ENCODE results near the gene KCNS3.

Gene KCNS3

GRCh38 chr2:17901246-17901645 is 22.8 kb downstream of the KCNS3 start:
- no peaks in the 10 kb centered on the region for H3K9me3 Mint-ChIP-seq
- ATAC-seq: no peak
- no peaks in the 10 kb centered on the region for H3K4me1 Mint-ChIP-seq
- DNase-seq: no peak
- peaks cover 13% of the 10 kb centered on the region for H3K27me3 Mint-ChIP-seq
- no peak overlapping the region for H3K27ac Mint-ChIP-seq
- no peaks in the 10 kb centered on the region for H3K36me3 Mint-ChIP-seq (ENCODE audit: low read depth)
- H3K4me3 Mint-ChIP-seq: no peak overlapping the region

GRCh38 chr2:17910980-17911379 is 32.5 kb downstream of the KCNS3 start:
- ATAC-seq: no peak
- peaks cover 3% of the 10 kb centered on the region for H3K27me3 Mint-ChIP-seq
- no peaks in the 10 kb centered on the region for H3K4me1 Mint-ChIP-seq
- H3K9me3 Mint-ChIP-seq: no peaks in the 10 kb centered on the region
- no peak for DNase-seq
- no peak overlapping the region for H3K4me3 Mint-ChIP-seq
- no peak overlapping the region for H3K27ac Mint-ChIP-seq
- no peaks in the 10 kb centered on the region for H3K36me3 Mint-ChIP-seq (ENCODE audit: low read depth)

- Mint-ChIP-seq H3K9me3 (no peaks in the 10 kb centered on the region), H3K36me3 (ENCODE audit: low read depth) (no peaks in the 10 kb centered on the region), H3K27me3 (peaks cover 3% of the 10 kb centered on the region), H3K27ac (no peak overlapping the region), H3K4me3 (no peak overlapping the region), H3K4me1 (no peaks in the 10 kb centered on the region)
- ATAC-seq (no peak), DNase-seq (no peak)
Observed at GRCh38 chr2:17911491-17912260, 33.2 kb downstream of the KCNS3 start.

- no peak for DNase-seq
- ATAC-seq: no peak
- H3K27ac Mint-ChIP-seq: no peak overlapping the region
- no peaks in the 10 kb centered on the region for H3K9me3 Mint-ChIP-seq
- H3K27me3 Mint-ChIP-seq: peaks cover 3% of the 10 kb centered on the region
- no peak overlapping the region for H3K4me3 Mint-ChIP-seq
- H3K36me3 Mint-ChIP-seq (ENCODE audit: low read depth): no peaks in the 10 kb centered on the region
- no peaks in the 10 kb centered on the region for H3K4me1 Mint-ChIP-seq
Observed at GRCh38 chr2:17912266-17912691, 33.8 kb downstream of the KCNS3 start.

GRCh38 chr2:17915099-17915498 is 36.6 kb downstream of the KCNS3 start:
- Mint-ChIP-seq H3K27ac (no peak overlapping the region), H3K9me3 (no peaks in the 10 kb centered on the region), H3K36me3 (ENCODE audit: low read depth) (no peaks in the 10 kb centered on the region), H3K27me3 (peaks cover 3% of the 10 kb centered on the region), H3K4me3 (no peak overlapping the region), H3K4me1 (no peaks in the 10 kb centered on the region)
- DNase-seq: no peak
- ATAC-seq: no peak

- H3K4me1 Mint-ChIP-seq: no peaks in the 10 kb centered on the region
Observed at GRCh38 chr2:17915811-17916518, 37.5 kb downstream of the KCNS3 start.

DNA sequence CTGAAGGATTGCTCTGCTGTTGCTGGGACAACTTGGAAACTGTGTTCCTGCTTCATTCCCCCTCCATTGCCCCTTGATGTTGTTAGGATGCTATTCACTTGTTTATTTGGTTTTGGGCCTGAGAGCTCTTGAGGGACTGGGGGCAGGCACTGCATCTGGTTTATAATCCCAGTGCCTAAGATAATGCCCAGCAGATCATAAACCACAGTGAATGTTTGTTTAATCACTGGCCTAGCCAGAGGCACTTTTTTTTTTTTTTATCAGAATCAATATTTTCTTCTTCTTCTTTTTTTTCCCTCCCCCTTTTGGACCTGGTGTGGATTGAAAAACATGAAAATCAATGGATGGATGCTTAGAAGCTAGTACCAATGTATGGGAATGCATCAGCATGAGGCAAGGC is 38.1 kb downstream of the KCNS3 start:
- Mint-ChIP-seq H3K9me3 (no peaks in the 10 kb centered on the region), H3K36me3 (ENCODE audit: low read depth) (no peaks in the 10 kb centered on the region), H3K27me3 (no peaks in the 10 kb centered on the region), H3K4me3 (no peak overlapping the region), H3K27ac (no peak overlapping the region), H3K4me1 (no peaks in the 10 kb centered on the region)
- ATAC-seq (no peak), DNase-seq (no peak)

More at GRCh38 chr2:17915811-17916518, 37.5 kb downstream of the KCNS3 start:
- H3K27ac Mint-ChIP-seq: no peak overlapping the region
- no peak overlapping the region for H3K4me3 Mint-ChIP-seq
- no peak for ATAC-seq
- no peaks in the 10 kb centered on the region for H3K9me3 Mint-ChIP-seq
- no peak for DNase-seq
- H3K36me3 Mint-ChIP-seq (ENCODE audit: low read depth): no peaks in the 10 kb centered on the region
- peaks cover 1% of the 10 kb centered on the region for H3K27me3 Mint-ChIP-seq

DNA sequence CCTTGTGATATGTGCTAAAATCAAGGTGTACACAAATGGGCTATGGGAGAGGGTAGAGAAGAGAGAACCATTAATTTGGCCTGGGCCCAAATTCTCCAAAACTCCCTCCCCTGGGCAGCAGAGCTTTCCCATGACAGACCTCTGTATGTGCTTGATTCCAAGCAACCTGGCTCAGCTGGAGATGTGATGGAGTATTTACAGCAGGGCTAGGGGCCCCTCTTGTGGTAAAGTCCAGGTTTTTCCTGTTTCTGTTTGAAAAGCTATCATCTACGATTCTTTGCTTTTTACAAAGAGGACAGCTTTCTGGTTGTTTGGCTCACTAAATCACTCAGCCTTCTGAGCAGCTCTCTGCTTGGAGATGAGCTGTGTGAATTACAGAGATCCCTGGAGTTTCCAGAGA is 40.3 kb downstream of the KCNS3 start:
- no peak overlapping the region for H3K4me3 Mint-ChIP-seq
- no peaks in the 10 kb centered on the region for H3K9me3 Mint-ChIP-seq
- no peak for ATAC-seq
- no peaks in the 10 kb centered on the region for H3K27me3 Mint-ChIP-seq
- no peaks in the 10 kb centered on the region for H3K4me1 Mint-ChIP-seq
- DNase-seq: no peak
- H3K36me3 Mint-ChIP-seq (ENCODE audit: low read depth): no peaks in the 10 kb centered on the region
- H3K27ac Mint-ChIP-seq: no peak overlapping the region

DNA sequence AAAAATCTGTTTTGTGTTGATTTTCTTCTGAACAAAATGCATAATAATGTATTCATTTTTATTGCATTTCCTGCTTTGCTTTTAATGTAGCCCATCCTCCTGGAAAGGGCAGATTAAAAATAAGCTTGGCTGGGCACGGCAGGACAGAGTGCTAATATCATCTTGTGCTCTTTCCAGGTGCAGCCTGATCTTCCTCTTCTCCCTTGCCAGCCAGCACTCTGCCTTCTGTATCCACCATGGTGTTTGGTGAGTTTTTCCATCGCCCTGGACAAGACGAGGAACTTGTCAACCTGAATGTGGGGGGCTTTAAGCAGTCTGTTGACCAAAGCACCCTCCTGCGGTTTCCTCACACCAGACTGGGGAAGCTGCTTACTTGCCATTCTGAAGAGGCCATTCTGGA is 52.3 kb downstream of the KCNS3 start:
- H3K9me3 Mint-ChIP-seq: peaks cover 4% of the 10 kb centered on the region

GRCh38 chr2:17933256-17933655 is 54.8 kb downstream of the KCNS3 start:
- Mint-ChIP-seq H3K9me3 (no peaks in the 10 kb centered on the region), H3K36me3 (ENCODE audit: low read depth) (no peaks in the 10 kb centered on the region), H3K27me3 (peaks cover 6% of the 10 kb centered on the region), H3K4me1 (no peaks in the 10 kb centered on the region), H3K27ac (no peak overlapping the region), H3K4me3 (no peak overlapping the region)
- ATAC-seq (no peak), DNase-seq (no peak)

More for the DNA sequence above, 52.3 kb downstream of the KCNS3 start:
- Mint-ChIP-seq H3K4me1 (no peaks in the 10 kb centered on the region), H3K27ac (no peak overlapping the region), H3K4me3 (no peak overlapping the region), H3K36me3 (ENCODE audit: low read depth) (no peaks in the 10 kb centered on the region), H3K27me3 (peaks cover 4% of the 10 kb centered on the region)
- ATAC-seq (no peak), DNase-seq (no peak)

GRCh38 chr2:17934721-17935120 is 56.3 kb downstream of the KCNS3 start:
- peaks cover 7% of the 10 kb centered on the region for H3K9me3 Mint-ChIP-seq
- no peaks in the 10 kb centered on the region for H3K36me3 Mint-ChIP-seq (ENCODE audit: low read depth)
- H3K27me3 Mint-ChIP-seq: peaks cover 6% of the 10 kb centered on the region
- no peak overlapping the region for H3K27ac Mint-ChIP-seq
- H3K4me1 Mint-ChIP-seq: no peaks in the 10 kb centered on the region
- no peak for ATAC-seq
- DNase-seq: no peak
- H3K4me3 Mint-ChIP-seq: no peak overlapping the region

GRCh38 chr2:17935242-17935885 is 56.9 kb downstream of the KCNS3 start:
- H3K9me3 Mint-ChIP-seq: peaks cover 7% of the 10 kb centered on the region
- ATAC-seq (no peak), DNase-seq (no peak)
- no peak overlapping the region for H3K4me3 Mint-ChIP-seq
- peaks cover 6% of the 10 kb centered on the region for H3K27me3 Mint-ChIP-seq
- H3K4me1 Mint-ChIP-seq: no peaks in the 10 kb centered on the region
- H3K36me3 Mint-ChIP-seq (ENCODE audit: low read depth): no peaks in the 10 kb centered on the region
- no peak overlapping the region for H3K27ac Mint-ChIP-seq

DNA sequence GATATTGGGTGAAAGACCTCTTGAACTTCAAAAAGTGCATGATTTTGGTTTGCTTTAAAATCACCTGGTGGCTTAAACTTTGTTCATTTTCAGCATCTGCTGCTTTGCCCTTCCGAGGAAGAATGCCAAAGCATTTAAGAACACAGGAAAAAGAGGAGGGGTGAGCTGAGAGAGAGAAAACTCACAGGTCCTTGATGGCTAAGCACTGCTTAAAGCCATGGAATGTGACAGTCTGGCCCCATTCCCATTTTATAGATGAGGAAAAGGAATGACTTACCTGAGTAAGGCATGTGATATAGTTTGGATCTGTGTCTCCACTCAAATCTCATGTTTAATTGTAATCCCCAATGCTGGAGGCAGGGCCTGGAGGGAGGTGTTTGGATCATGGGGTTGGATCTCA is 58.1 kb downstream of the KCNS3 start:
- H3K9me3 Mint-ChIP-seq: peaks cover 7% of the 10 kb centered on the region
- H3K27ac Mint-ChIP-seq: no peak overlapping the region
- no peak for DNase-seq
- H3K4me1 Mint-ChIP-seq: no peaks in the 10 kb centered on the region
- no peaks in the 10 kb centered on the region for H3K36me3 Mint-ChIP-seq (ENCODE audit: low read depth)
- no peak overlapping the region for H3K4me3 Mint-ChIP-seq
- ATAC-seq: no peak
- H3K27me3 Mint-ChIP-seq: peaks cover 3% of the 10 kb centered on the region

DNA sequence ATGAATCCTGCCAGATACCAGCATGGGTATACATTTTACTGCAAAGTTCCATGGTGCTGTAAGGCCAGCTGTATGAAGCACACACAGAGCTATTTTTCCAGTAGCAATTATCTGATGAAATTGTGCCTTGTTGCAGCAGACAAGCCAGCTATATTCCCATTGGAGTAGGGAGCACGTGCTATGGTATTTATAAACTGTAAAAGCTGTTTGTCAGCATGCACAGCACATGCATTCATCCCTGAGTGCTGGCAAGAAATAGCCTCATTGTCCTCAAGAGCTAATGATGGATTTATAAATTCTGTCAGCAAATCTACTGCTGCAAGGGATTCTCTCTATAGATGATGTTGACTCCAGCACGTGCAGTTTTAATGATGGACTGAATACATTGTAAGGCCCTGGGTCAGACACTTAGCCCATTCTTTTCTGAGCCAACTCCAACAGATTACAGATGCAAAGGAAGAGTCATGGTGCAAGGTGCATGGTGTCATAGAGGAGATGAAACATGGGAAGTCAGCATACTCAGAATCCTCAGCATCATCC is 61.7 kb downstream of the KCNS3 start:
- Mint-ChIP-seq H3K36me3 (ENCODE audit: low read depth) (no peaks in the 10 kb centered on the region), H3K27ac (no peak overlapping the region), H3K27me3 (peaks cover 3% of the 10 kb centered on the region), H3K4me3 (no peak overlapping the region), H3K4me1 (no peaks in the 10 kb centered on the region), H3K9me3 (peaks cover 7% of the 10 kb centered on the region)
- ATAC-seq (no peak), DNase-seq (no peak)

- no peaks in the 10 kb centered on the region for H3K4me1 Mint-ChIP-seq
- H3K36me3 Mint-ChIP-seq (ENCODE audit: low read depth): no peaks in the 10 kb centered on the region
- DNase-seq: no peak
- no peaks in the 10 kb centered on the region for H3K27me3 Mint-ChIP-seq
- ATAC-seq: no peak
- no peak overlapping the region for H3K27ac Mint-ChIP-seq
- H3K9me3 Mint-ChIP-seq: peaks cover 6% of the 10 kb centered on the region
- H3K4me3 Mint-ChIP-seq: no peak overlapping the region
Observed at GRCh38 chr2:17943444-17943843, 65.0 kb downstream of the KCNS3 start.

All from activated naive CD8-positive, alpha-beta T cell treated with anti-CD3 and anti-CD28 coated beads, Interleukin-2, amount 50 U/mL, for 24 hours (primary cell).